HG03460 (cell line): ENCODE data around the gene DDX52.
"Not testable (repeated sequence)": the region's sequence is repeated elsewhere in the genome, so short reads cannot be mapped to it uniquely, and the experiment has no call there.

Experiments used
- ATAC-seq: cut with Tn5 transposase; IDR thresholded peaks from one replicate; pipeline ENCODE4 v1.9.1; 2021; ENCODE audit not compliant: unreplicated experiment

The DDX52 gene

DNA sequence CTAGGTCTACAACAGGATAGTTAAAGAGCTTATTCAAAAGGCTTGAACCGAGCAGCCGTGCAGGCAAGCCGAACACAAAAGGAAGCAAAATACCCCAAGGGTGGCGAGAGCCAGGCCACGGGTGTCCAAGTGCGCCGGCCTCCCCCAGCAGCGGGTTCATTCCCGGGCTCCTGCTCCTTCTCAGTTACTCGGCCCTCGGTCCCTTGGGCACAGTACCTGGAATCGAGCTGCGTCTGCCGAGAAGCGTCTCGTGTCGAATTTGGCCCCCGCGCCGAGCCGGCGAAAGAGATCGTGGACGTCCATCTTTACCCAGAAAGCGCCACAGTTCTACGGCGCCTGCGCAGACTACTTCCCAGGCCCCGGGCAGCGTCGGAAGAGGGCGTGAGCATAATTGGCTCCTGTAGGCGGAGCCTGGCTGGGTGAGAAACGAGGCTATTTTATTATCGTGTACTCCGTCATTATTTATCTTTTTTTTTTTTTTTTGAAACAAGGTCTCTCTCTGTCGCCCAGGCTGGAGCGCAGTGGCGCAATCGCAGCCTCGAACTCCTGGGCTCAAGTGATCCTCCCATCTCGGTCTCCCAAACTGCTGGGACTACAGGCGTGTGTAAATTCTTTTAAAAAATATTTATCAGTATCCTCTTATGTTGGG is at the start of gene DDX52:
DDX52 (minus strand) TSS at position 329 of the 649 bp plus-strand sequence; CDS start at position 303, 26 bp downstream.
- peak; percentile 88 for ATAC-seq

DNA sequence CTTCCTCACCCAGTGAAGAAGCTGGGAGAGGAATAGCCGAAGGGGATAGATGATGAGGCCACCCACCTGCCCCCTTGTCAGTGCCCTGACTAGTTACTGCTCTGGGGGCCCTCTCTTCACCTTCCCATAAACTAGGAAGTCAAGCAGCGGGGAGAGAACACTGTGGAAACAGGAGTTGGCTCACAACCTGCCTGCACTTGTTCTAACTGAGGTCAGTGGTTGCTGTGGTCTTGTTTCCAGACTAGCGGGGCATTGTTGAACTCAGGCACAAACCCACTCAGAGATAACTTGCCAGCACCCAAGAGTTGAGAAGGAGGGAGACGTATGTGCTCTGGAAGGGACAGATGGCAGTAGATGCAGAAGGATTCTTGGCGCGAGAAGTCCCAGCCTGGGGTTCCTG is 48.6 kb upstream of the DDX52 start:
- no peak for ATAC-seq

DNA sequence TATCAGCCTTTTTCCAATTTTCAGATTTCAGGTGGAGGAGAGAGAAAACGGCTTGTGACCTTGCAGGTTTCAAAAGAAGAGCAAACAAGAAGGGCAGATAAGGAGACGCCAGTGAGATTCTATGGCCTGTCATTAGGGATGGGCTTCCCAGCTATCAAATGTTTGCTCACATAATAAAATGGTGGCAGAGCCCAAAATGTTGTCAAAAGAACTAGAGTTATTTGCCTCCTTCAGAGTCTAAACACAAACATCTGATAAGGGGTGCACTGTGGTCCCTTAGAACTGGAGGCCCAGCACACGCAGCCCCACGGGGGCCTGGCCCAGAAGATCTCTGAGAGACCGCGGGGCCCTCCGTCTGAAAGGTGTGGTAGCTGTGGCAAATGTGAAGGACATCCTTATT is 46.1 kb upstream of the DDX52 start:
- ATAC-seq: no peak

DNA sequence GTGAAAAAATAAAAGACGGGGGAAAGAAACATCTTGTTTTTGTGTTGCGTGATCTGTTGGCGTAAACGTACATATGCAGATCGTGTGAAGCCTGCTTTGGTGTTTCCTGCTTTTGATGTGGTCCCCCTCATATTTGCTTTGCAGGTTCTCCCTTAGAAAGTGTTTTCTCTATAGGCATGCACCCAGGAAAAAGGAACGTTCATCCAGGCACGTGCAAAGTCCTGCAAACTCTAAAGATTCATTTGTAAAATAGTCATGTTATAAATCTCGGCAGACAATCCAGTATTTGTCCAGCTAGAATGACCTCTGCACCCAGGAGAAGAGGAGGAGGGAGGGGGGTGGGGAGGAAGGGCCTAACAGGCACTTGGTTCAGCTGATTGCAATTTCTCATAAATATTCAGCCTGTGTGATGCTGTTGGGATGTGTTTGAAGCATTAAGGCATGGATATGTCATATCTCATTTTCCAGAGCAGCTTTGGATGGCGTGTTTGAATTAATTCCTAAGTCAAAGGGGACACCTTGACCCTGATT is 40.3 kb upstream of the DDX52 start:
- no peak for ATAC-seq

GRCh38 chr17:37682007-37682406 is 38.8 kb upstream of the DDX52 start:
- no peak for ATAC-seq

DNA sequence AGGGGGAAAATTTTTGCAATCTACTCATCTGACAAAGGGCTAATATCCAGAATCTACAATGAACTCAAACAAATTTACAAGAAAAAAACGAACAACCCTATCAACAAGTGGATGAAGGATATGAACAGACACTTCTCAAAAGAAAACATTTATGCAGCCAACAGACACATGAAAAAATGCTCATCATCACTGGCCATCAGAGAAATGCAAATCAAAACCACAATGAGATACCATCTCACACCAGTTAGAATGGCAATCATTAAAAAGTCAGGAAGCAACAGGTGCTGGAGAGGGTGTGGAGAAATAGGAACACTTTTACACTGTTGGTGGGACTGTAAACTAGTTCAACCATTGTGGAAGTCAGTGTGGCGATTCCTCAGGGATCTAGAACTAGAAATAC is 36.7 kb upstream of the DDX52 start:
- ATAC-seq: not testable (repeated sequence)

- no peak for ATAC-seq
These were observed 34.8 kb upstream of the DDX52 start for GRCh38 chr17:37678036-37678435.

DNA sequence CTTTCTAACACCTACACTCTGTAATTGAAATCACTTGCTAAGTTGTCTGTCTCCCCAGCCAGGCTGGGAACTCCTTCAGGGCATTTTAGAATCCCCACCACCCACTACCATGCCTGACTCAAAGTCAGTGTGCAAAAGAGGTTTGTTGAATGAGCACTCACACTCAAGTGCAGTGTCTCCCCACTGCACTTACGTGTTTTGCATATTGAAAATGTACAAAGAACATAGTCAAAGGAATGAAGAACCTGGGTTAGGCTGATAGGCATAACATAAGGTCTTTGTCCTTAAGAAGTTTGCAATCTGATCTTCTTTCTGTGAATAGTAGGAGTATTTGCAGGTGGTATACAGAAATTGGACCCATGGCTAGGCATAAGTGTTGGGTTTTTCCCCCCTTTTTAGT is 33.8 kb upstream of the DDX52 start:
- ATAC-seq: no peak

DNA sequence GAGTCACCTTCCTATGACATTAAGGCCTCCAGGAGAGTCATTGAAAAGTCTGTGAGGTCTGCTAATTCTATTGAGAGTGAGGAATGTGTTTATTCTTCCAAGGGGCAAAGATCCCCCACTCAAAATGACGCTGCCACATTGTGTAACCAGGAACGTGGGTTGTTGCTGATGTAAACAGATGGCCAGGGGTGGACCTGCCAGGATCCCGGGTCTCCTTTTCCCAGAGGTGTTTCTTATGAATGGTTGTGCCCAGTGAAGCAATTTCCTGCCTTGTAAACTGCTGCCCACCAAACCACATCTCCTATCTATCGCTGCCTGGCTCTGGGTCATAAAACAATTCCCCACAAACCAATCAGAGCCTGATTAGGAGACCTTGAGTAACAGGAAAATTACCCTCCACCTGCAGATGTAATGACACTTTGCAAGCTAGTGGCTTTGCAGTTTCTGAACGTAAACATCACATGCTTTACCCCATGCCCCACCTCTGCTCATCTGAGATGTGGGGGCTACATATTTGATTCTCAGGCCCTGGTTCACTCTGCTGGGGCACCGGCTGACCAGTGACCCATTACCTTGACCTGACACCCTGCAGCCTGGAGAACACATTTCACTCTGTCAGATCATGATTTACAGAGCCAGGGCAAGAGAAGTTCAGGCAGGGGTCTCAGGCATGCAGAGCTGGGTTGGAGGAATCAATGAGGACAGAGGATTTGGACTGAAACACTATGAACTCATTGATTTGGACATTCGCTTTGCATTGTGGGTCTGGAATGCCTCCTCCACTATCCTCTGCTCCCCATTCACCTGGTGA is 33.1 kb upstream of the DDX52 start:
- no peak for ATAC-seq

DNA sequence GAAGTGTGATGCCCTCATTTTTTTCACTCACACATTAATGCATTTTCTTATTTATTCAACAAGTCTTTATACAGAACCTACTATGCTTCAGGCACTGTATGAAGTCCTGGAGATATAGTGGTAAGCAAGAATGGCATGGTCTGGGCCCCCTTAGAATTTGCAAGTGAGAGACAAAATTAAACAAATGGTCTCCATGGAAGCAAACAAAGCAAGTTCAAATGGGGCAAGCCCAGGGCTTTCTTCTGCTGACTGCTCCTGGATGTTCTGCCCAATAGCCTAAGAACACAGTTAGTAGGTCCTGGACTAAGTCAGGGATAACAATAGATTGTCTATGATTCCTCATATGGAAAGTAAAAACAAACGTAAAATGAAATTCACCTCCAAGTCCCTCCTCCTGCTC is 31.3 kb upstream of the DDX52 start:
- no peak for ATAC-seq

DNA sequence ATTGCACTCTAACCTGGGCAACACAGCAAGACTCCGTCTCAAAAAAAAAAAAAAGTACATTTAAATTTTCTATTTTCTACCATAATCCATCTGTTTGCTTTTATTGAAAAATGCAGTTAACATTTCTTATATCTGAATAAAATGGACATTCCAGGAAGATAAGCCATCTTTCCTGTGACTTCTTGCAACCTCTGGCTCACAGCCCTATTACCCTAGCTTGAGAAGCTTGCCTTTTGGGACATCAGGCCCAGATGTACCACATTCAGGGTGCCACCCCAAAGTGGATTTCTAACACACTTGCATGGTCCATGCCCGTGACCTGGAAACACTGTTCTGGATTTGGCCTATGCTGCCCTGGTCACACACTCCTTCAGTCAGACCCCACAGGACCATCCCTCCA is 30.1 kb upstream of the DDX52 start:
- no peak for ATAC-seq

DNA sequence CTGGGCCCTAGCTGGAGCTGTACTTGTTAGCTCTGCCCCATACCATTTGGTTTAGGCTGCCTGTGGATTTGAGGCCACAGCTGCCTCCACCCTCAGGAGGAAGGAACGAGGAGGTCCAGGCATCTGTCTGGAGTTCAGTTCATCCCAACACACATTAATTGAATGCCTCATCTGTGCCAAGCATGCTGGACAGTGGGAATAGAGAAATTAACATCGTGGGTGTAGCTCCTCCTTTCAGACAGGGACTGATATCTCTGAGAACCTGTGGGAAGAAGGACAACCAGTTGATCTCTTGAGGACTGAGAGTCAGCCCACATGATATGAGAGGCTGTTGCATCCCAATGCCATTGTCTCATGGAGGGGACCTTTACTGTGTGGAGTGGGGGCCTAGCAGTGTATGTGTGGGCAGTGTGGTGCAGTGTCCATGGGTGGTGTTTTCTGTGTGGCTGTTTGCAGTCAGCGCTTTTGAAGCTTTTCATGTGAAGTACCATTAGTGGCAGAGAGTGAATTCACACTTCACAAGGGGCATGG is 29.4 kb upstream of the DDX52 start:
- no peak for ATAC-seq

DNA sequence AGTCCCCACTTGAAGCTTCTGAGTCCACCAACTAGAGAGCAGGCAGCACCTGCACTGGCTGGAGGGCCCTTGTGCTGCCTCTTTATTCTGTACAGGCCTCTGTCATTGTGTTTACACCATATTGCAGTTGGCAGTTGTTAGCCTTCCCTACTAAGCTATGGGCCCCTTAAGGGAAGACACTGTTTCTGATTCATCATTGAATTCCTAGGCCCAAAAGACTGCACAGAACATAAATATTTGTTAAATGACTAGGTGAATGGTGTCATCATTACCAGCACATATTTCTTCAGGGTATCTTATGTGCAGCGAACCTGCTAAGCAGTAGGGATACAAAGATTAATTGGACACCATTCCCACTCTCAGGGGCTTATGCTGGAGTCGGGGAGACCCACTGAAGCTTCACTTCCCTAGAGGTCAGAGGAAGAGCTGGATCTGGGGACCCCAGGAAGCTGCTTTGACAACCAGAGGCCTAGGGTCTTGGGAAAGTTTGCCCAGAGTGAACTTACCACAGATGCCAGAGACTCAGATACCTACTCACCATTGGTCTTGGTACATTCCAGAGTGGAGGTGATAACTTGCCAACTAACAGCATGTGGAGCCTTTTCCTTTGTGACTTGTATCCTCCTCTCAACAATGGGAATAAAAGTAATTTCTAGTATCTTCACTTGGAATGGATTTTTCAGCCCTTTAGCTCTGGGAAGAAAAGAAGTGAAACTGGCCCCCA is 28.7 kb upstream of the DDX52 start:
- no peak for ATAC-seq

- no peak for ATAC-seq
These were observed 28.0 kb upstream of the DDX52 start for GRCh38 chr17:37671028-37671823.

GRCh38 chr17:37667039-37667438 is 23.8 kb upstream of the DDX52 start:
- no peak for ATAC-seq

GRCh38 chr17:37664214-37664613 is 21.0 kb upstream of the DDX52 start:
- ATAC-seq: no peak

GRCh38 chr17:37662353-37662752 is 19.1 kb upstream of the DDX52 start:
- ATAC-seq: no peak

DNA sequence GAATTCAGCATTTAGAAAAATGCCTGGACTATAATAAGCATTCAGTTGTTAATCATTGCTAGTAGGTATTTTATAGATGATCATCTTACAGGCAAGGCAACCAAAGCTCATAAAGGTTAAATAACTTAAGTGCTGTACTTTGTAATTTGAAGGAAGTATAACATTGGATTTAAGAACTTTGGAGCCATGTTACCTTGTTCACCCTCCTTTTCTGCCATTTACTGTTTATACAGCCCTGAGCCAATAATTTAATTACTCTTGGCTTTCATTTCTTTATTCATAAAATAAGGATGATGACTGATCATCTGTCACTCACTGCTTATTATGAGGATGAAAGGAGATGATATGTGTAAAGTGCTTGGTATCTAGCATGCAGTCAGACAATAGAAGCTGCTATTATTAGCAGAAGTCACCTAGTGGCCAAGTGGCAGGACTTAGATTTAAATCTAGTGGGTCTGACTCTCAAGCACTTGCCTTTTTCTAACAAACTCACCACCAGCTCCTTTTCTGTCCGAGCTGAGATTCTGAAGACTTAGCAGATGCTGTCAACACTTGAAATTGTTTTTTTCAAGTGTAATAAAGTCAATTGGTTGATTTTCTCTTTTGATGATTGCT is 18.3 kb upstream of the DDX52 start:
- ATAC-seq: no peak

DNA sequence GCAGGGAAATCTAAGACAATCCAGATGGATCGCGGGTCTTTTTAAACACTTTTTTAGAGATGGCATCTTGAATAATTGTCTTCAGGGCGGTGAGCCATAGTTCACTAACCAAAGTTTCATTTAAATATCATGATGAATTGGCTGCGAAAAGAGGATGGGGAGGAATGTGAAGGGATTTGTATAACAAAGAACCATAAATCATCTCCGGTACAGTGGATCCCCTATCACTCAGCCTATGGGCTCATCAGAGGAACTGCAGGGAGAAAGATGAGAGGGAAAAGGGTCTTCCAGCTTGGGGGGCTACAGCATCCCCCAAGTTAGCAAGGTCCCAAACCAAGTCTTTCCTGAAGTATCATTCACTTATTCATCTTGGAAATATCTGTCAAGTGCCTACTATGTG is 16.7 kb upstream of the DDX52 start:
- no peak for ATAC-seq

DNA sequence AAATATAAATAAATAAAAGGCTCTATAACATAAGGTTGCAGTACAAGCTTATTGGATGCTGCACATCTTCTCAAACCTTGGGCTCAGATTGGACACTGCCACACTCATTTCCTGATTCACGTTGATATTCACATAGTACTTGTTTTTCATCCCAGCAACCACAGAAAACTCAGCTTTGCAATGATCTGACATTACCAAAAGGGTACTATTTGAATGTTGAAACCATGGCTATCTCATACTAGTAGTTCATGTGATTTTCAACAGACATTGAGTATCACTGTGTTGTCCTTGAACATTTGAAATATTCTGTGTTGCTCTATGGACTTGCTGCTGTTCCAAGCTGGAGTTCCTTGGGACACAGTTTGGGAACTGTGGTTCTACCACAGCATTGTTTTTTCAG is 14.0 kb upstream of the DDX52 start:
- no peak for ATAC-seq
